Endothelial cell of umbilical vein (primary cell): ENCODE data around the gene TNS2. TPM values are rescaled to one million over a fixed set of nuclear protein-coding genes. Genes with fewer than 3 reads are reported as not detected.

ENCODE experiments used
- BruUV-seq: library from RNA; stranded (reverse); fragments of 400-500 nt; replicated peaks from 2 replicates; lab custom pipeline; 2021; lab: Mats Ljungman, UMichigan
- CTCF ChIA-PET: fragments of 300-600, 350-600 bp; sonication (Branson Sonifier 250); formaldehyde crosslinking; loops from one replicate; lab custom pipeline; 2021; ENCODE audit warnings: antibody characterized with exemption, inconsistent platforms; lab: Charles Lee
- POLR2A ChIA-PET: fragments of 300-600, 350-600 bp; sonication (Branson Sonifier 250); formaldehyde crosslinking; loops from one replicate; lab custom pipeline; 2021; ENCODE audit warnings: antibody characterized with exemption, inconsistent platforms; lab: Charles Lee
- DNase-seq: peaks from one replicate; pipeline ENCODE4 v3.0.0-alpha.2; 2011; ENCODE audit warnings: low read depth, low spot score
- FAIRE-seq: peaks from 2 replicates; lab custom pipeline; 2011; peaks lifted over from hg19 to GRCh38; lab: Jason Lieb, UNC
- H2AFZ ChIP-seq: 2 replicates; pipeline ENCODE4 v1.6.0; 2012; ENCODE audit warnings: low read depth, low read length, control low read depth, inconsistent platforms
- H3K27ac ChIP-seq: 2 replicates; pipeline ENCODE4 v1.5.1; 2011; ENCODE audit warnings: low read depth, mild to moderate bottlenecking, control low read depth, low read length, moderate library complexity; ENCODE audit not compliant: insufficient read depth
- H3K27me3 ChIP-seq, 2 experiments: 2 replicates each; pipeline versions ENCODE4 v1.6.0 to v1.6.1; 2011; ENCODE audit warnings: low read length in 2 of 2, mixed read lengths in 1 of 2; ENCODE audit not compliant: control insufficient read depth in 2 of 2, insufficient read depth in 2 of 2
- H3K36me3 ChIP-seq, 2 experiments: 2 replicates in 1 of 2; 3 replicates in 1 of 2; pipeline ENCODE4 v1.5.1; 2011; ENCODE audit warnings: low read length in 2 of 2, mild to moderate bottlenecking in 1 of 2, moderate library complexity in 1 of 2; ENCODE audit not compliant: control insufficient read depth in 2 of 2, insufficient read depth in 2 of 2; ENCODE audit errors: extremely low read depth in 1 of 2
- H3K4me1 ChIP-seq: 3 replicates; pipeline ENCODE4 v1.5.1; 2011; ENCODE audit warnings: mild to moderate bottlenecking, low read length; ENCODE audit not compliant: control insufficient read depth, insufficient read depth; ENCODE audit errors: extremely low read depth
- H3K4me2 ChIP-seq: 2 replicates; pipeline ENCODE4 v1.6.1; 2011; ENCODE audit warnings: low read length, control low read depth, mixed read lengths; ENCODE audit not compliant: insufficient read depth
- H3K4me3 ChIP-seq, 3 experiments: fragments of 200-600 bp in 1 of 3; sonication (generic), shearing (Covaris generic) in 1 of 3; replicated peaks in 1 of 3; 2 replicates each; pipeline ENCODE4 v1.5.1; 2011 to 2016; ENCODE audit warnings: control low read depth in 3 of 3, low read length in 3 of 3, mild to moderate bottlenecking in 2 of 3, inconsistent platforms in 1 of 3, low read depth in 1 of 3, moderate library complexity in 1 of 3; ENCODE audit not compliant: insufficient read depth in 1 of 3
- H3K79me2 ChIP-seq: 2 replicates; pipeline ENCODE4 v1.6.0; 2012; ENCODE audit warnings: low read length, inconsistent platforms; ENCODE audit not compliant: control insufficient read depth, insufficient read depth
- H3K9ac ChIP-seq: replicated peaks from 2 replicates; pipeline ENCODE3; 2011; ENCODE audit warnings: low read length, control low read depth; ENCODE audit not compliant: insufficient read depth; ENCODE audit errors: extremely low read depth
- H3K9me1 ChIP-seq: replicated peaks from 3 replicates; pipeline ENCODE4 v1.6.0; 2011; ENCODE audit warnings: mild to moderate bottlenecking, low read length; ENCODE audit not compliant: control insufficient read depth, insufficient read depth; ENCODE audit errors: extremely low read depth
- H3K9me3 ChIP-seq: replicated peaks from 2 replicates; pipeline ENCODE4 v1.5.1; 2012; ENCODE audit warnings: low read length, inconsistent platforms; ENCODE audit not compliant: control insufficient read depth, insufficient read depth
- H4K20me1 ChIP-seq: replicated peaks from 2 replicates; pipeline ENCODE3; 2011; ENCODE audit warnings: mild to moderate bottlenecking, low read length; ENCODE audit not compliant: control insufficient read depth, insufficient read depth; ENCODE audit errors: extremely low read depth
- CTCF ChIP-seq, 2 donors: IDR thresholded peaks; 1 replicate in 1 of 2; 2 replicates in 1 of 2; pipeline ENCODE4 v1.5.1; 2011; ENCODE audit warnings: low read length in 2 of 2, mild to moderate bottlenecking in 2 of 2, moderate library complexity in 2 of 2, control low read depth in 1 of 2, inconsistent platforms in 1 of 2, low read depth in 1 of 2; ENCODE audit not compliant: insufficient read depth in 1 of 2; ENCODE audit errors: extremely low read depth in 1 of 2
- EZH2 ChIP-seq: IDR thresholded peaks from 2 replicates; pipeline ENCODE4 v1.6.1; 2012; ENCODE audit warnings: borderline replicate concordance, low read depth, mild to moderate bottlenecking, moderate library complexity, low read length, inconsistent platforms; ENCODE audit not compliant: severe bottlenecking
- FOS ChIP-seq: IDR thresholded peaks from 2 replicates; pipeline ENCODE4 v1.6.1; 2011; ENCODE audit warnings: mild to moderate bottlenecking, low read length, moderate library complexity, borderline replicate concordance; ENCODE audit not compliant: insufficient read depth
- GATA2 ChIP-seq: IDR thresholded peaks from 2 replicates; pipeline ENCODE4 v1.7.0; 2011; ENCODE audit warnings: low read depth, mild to moderate bottlenecking, moderate library complexity, mixed read lengths, low read length; ENCODE audit not compliant: insufficient read length, insufficient read depth
- JUN ChIP-seq: IDR thresholded peaks from 2 replicates; pipeline ENCODE4 v1.6.1; 2011; ENCODE audit warnings: borderline replicate concordance, low read depth; ENCODE audit not compliant: insufficient read length, insufficient read depth
- MYC ChIP-seq: IDR thresholded peaks from one replicate; pipeline ENCODE4 v1.6.1; 2011; ENCODE audit warnings: mild to moderate bottlenecking, low read depth, low read length
- POLR2A ChIP-seq: IDR thresholded peaks from 2 replicates; pipeline ENCODE4 v1.6.1; 2012; ENCODE audit warnings: low read depth, mild to moderate bottlenecking, control low read depth, low read length
- POLR2AphosphoS5 ChIP-seq: IDR thresholded peaks from 2 replicates; pipeline ENCODE4 v1.6.1; 2012; ENCODE audit warnings: low read depth, mild to moderate bottlenecking, control low read depth, low read length, moderate library complexity; ENCODE audit not compliant: insufficient read depth
- dilution Hi-C: fragments of 300-500 bp; cut with MboI; formaldehyde crosslinking; loops from one replicate; pipeline ENCODE4 v1.15.0; 2019; ENCODE audit warnings: low sequenced_read_pairs; ENCODE audit not compliant: extremely low pct_ligation_motif_present
- intact Hi-C: fragments of 100-400 bp; cut with micrococcal nuclease; formaldehyde crosslinking; loops from one replicate; pipeline ENCODE4 v1.10.0; 2022
- polyA plus RNA-seq, 4 experiments: library from polyadenylated mRNA; depleted of rRNA in 3 of 4; stranded (reverse) in 3 of 4; unstranded in 1 of 4; fragments of >200 nt; gene quantifications; 2 replicates each; pipeline versions ENCODE4 v1.2.1 to v1.2.3, GENCODE V29; 2011 to 2012; ENCODE audit warnings: missing spikeins in 1 of 4
- total RNA-seq: library from RNA; stranded (reverse); gene quantifications from 2 replicates; pipeline ENCODE4 v1.2.3, GENCODE V29; 2021
- TF ChIP-seq, protein P1 (sequence below): IDR thresholded peaks from 2 replicates; pipeline ENCODE4 v1.6.1; 2011; ENCODE audit not compliant: insufficient read depth, insufficient read length

Gene TNS2
- total and polyA plus RNA-seq, 2 donors (not counting 3 experiments of a cell fraction or from before 2014, with no cell fraction given) = 84.5 to 106 TPM

DNA sequence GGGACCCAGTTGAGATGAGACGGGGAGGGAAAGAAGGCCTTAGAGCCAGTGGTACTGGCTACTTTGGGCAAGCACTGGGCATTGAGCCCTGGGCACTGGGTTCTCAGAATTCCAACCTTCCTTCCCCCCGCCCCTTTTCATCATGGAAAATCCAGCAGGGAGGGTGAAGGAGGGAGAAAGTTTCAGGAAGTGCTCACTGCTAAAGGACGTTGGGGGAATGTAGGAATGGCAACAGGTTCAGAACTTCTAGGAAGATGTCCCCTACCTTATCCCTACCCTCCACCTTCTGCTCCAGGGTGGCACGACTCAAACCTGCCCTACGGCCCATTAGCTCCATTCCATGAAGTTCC lies 4.2 kb upstream of the TNS2 start:
- ChIA-PET CTCF (interaction anchor here (1.3 to 4.5 kb wide), 2 partner anchors 19 to 152 kb away, joined by 4 to 45 read pairs; no protein-coding TSS in a partner anchor), POLR2A (no interaction called here)
- Histone ChIP-seq H4K20me1 (no peaks in the 10 kb centered on the region), H3K27ac (no peak overlapping the region), H3K9me3 (no peaks in the 10 kb centered on the region), H3K9me1 (no peaks in the 10 kb centered on the region), H3K4me2 (no peak overlapping the region), H3K79me2 (peaks cover 6% of the 10 kb centered on the region), H3K36me3 (no peaks in the 10 kb centered on the region), H3K27me3 (no peaks in the 10 kb centered on the region), H2AFZ (no peak overlapping the region), H3K4me3 (no peak overlapping the region), H3K9ac (no peak overlapping the region), H3K4me1 (peaks cover 37% of the 10 kb centered on the region)
- no TSS peak for BruUV-seq
- dilution Hi-C loops (no loop called here), intact Hi-C loops (no loop called here)
- no peak for FAIRE-seq
- no peak for DNase-seq
- TF ChIP-seq FOS = no peak
- no peak for TF ChIP-seq POLR2A
- TF ChIP-seq JUN = no peak
- TF ChIP-seq GATA2 = no peak
- TF ChIP-seq CTCF (IDR thresholded peaks at IDR 0.05; ENCODE audit: extremely low read depth in 1 of 2, insufficient read depth in 1 of 2, low read depth in 1 of 2, low read length in 2 of 2) = no peak
- TF ChIP-seq MYC = no peak
- TF ChIP-seq, protein P1, sequence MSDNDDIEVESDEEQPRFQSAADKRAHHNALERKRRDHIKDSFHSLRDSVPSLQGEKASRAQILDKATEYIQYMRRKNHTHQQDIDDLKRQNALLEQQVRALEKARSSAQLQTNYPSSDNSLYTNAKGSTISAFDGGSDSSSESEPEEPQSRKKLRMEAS = no peak
- no peak for TF ChIP-seq EZH2
- no peak for TF ChIP-seq POLR2AphosphoS5
